Parathyroid adenoma (tissue), 2 donors: ENCODE measurements around the gene RPL22.

ENCODE experiments used
- H2AFZ ChIP-seq: fragments of 300-600 bp; sonication (generic); one replicate; pipeline ENCODE4 v1.7.0; 2017; ENCODE audit warnings: antibody characterized with exemption, mild to moderate bottlenecking
- H3K27ac ChIP-seq: fragments of 300-600 bp; sonication (generic); one replicate; pipeline ENCODE4 v1.7.0; 2017
- H3K27me3 ChIP-seq: fragments of 300-600 bp; sonication (generic); one replicate; pipeline ENCODE4 v1.7.0; 2017; ENCODE audit warnings: low read length; ENCODE audit not compliant: control insufficient read depth, insufficient read depth
- H3K36me3 ChIP-seq: fragments of 300-600 bp; sonication (generic); one replicate; pipeline ENCODE4 v1.7.0; 2017; ENCODE audit warnings: low read length; ENCODE audit not compliant: control insufficient read depth, insufficient read depth
- H3K4me1 ChIP-seq: fragments of 300-600 bp; sonication (generic); one replicate; pipeline ENCODE4 v1.7.0; 2017; ENCODE audit warnings: control low read depth
- H3K4me2 ChIP-seq: fragments of 300-600 bp; sonication (generic); one replicate; pipeline ENCODE4 v1.7.0; 2017; ENCODE audit warnings: low read length
- H3K4me3 ChIP-seq: fragments of 300-600 bp; sonication (generic); one replicate; pipeline ENCODE4 v1.7.0; 2017; ENCODE audit warnings: low read depth, low read length
- H3K79me2 ChIP-seq: fragments of 300-600 bp; sonication (generic); one replicate; pipeline ENCODE4 v1.7.0; 2017; ENCODE audit warnings: control low read depth
- H3K9ac ChIP-seq: fragments of 300-600 bp; sonication (generic); one replicate; pipeline ENCODE4 v1.7.0; 2017; ENCODE audit warnings: mild to moderate bottlenecking
- H3K9me3 ChIP-seq: fragments of 300-600 bp; sonication (generic); one replicate; pipeline ENCODE4 v1.7.0; 2017; ENCODE audit warnings: low read length; ENCODE audit not compliant: control insufficient read depth
- TF ChIP-seq, protein P1 (sequence below): fragments of 300-600 bp; sonication (generic); IDR thresholded peaks from one replicate; pipeline ENCODE4 v1.7.0; 2017; ENCODE audit warnings: antibody characterized with exemption, mild to moderate bottlenecking
- donor health status: primary hyperparathyroidism.

RPL22 gene

DNA sequence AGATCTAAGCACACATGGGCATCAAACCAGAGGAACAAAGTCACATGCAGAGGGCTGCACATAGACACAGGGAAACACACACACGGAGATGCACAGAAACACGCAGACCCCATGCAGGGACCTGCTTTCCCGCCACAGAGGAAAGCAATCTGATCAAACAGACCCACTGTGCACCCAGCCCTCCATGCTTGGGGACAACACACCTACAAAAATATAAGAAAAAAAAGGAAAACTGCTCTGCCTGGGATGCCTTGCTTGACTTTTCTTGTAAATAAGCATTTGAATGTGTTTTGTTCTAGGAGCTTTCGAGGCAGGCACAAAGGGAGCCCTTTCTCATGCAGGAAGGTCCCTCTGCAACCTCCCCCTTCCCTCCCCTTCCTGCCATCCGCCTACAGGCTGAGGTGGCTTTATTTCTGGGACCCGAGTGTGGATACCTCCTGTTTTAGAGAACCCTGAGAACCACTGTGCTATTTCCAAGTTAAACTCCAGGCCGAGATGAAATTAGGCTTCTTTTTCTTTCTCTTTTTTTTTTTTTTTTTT lies 39.9 kb upstream of the RPL22 start:
- Histone ChIP-seq H3K36me3 (no peaks in the 10 kb centered on the region), H3K4me2 (no peak overlapping the region), H2AFZ (no peak overlapping the region), H3K4me1 (no peaks in the 10 kb centered on the region), H3K9me3 (no peaks in the 10 kb centered on the region), H3K9ac (no peak overlapping the region), H3K27ac (no peak overlapping the region), H3K79me2 (no peaks in the 10 kb centered on the region), H3K27me3 (peaks cover 9% of the 10 kb centered on the region), H3K4me3 (no peak overlapping the region)
- TF ChIP-seq, protein P1, sequence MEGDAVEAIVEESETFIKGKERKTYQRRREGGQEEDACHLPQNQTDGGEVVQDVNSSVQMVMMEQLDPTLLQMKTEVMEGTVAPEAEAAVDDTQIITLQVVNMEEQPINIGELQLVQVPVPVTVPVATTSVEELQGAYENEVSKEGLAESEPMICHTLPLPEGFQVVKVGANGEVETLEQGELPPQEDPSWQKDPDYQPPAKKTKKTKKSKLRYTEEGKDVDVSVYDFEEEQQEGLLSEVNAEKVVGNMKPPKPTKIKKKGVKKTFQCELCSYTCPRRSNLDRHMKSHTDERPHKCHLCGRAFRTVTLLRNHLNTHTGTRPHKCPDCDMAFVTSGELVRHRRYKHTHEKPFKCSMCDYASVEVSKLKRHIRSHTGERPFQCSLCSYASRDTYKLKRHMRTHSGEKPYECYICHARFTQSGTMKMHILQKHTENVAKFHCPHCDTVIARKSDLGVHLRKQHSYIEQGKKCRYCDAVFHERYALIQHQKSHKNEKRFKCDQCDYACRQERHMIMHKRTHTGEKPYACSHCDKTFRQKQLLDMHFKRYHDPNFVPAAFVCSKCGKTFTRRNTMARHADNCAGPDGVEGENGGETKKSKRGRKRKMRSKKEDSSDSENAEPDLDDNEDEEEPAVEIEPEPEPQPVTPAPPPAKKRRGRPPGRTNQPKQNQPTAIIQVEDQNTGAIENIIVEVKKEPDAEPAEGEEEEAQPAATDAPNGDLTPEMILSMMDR, result no peak

DNA sequence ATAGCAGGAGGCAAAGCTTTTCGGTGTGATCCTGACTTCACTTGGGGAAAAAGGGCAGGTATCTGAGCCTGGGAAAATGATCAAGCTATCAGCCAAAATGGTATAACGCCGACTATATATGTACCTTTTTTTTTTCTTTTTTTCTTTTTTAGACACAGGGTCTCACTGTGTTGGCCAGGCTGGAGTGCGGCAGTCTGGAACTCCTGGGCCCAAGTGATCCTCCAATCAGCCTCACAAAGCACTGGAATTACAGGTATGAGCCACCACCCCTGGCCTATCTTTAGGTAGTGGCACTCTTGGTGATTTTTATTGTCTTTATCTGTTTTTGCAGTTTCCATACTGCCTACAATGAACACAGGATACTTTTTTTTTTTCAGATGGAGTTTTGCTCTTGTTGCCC lies 37.7 kb upstream of the RPL22 start:
- H3K27ac ChIP-seq, result no peak overlapping the region
- no peak overlapping the region for H2AFZ ChIP-seq
- no peak overlapping the region for H3K4me2 ChIP-seq
- TF ChIP-seq, protein P1, result no peak
- H3K79me2 ChIP-seq, result peaks cover 3% of the 10 kb centered on the region
- no peak overlapping the region for H3K9ac ChIP-seq
- H3K4me1 ChIP-seq, result no peaks in the 10 kb centered on the region
- peaks cover 8% of the 10 kb centered on the region for H3K27me3 ChIP-seq
- H3K36me3 ChIP-seq, result no peaks in the 10 kb centered on the region
- no peaks in the 10 kb centered on the region for H3K9me3 ChIP-seq
- H3K4me3 ChIP-seq, result no peak overlapping the region

DNA sequence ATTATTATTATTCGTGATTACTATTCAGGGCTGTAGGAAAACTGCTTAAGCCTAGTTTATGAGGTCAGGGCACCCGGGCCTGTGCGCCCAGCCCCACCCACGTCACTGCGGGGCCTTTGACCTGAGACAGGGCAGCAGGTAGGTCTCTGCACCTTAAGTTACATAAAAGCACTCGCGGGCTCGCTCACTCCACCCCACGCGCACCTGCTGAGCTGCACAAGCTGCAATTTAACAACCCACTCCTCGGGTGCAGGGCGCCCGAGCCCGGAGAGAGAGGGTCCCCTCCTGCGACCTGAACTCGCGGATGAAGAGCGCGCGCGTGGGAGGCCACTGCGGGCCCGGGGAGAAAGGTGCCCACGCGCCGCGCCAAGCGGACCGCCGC lies 35.9 kb upstream of the RPL22 start:
- Histone ChIP-seq H3K4me2 (peak overlapping the region; percentile 76), H3K4me3 (peak overlapping the region; percentile 64), H3K9ac (no peak overlapping the region), H3K27me3 (no peaks in the 10 kb centered on the region), H3K36me3 (no peaks in the 10 kb centered on the region), H3K4me1 (no peaks in the 10 kb centered on the region), H3K9me3 (no peaks in the 10 kb centered on the region), H3K79me2 (peaks cover 3% of the 10 kb centered on the region), H2AFZ (peak overlapping the region; percentile 38), H3K27ac (no peak overlapping the region)
- TF ChIP-seq, protein P1, result no peak

DNA sequence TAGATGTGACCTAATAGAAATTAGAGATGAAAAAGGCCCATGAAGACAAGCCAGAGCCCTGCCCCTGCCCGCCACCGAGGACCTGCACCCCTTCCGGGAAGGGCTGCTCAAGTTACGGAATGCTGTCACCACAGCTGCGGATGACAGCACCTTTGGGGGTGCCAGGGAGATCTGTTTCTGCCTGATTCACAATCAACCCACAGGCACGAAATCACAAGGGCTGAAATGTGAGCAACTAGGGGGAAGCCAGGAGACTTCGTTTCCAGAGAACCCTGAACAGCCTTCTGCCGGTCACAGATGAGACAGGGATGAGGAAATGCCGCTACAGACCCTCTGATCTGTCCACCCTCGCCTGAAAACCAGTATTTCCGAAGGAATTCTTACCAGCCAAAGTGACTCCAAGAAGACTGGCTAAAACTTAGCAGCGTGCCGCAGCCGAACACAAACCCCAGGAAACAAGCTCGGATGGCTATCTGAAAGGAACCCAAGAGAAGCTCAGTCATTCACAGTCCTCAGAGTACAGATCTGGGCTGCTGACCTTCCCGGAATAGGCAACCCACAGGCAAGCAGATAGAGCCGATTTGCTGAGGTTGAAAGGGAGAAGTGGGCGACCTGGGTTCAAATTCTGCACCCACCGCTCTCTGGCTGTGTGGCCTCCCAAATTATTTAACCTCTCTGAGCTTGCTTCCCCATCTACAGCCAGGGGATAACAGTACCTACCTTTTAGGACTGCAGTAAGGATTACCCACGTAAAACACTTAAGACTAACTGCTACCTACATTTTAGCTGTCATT lies 35.3 kb upstream of the RPL22 start:
- no peaks in the 10 kb centered on the region for H3K36me3 ChIP-seq
- H3K9me3 ChIP-seq, result no peaks in the 10 kb centered on the region
- H3K9ac ChIP-seq, result no peak overlapping the region
- TF ChIP-seq, protein P1, result no peak
- H3K27me3 ChIP-seq, result no peaks in the 10 kb centered on the region
- H3K79me2 ChIP-seq, result peaks cover 3% of the 10 kb centered on the region
- H3K4me2 ChIP-seq, result peak overlapping the region; percentile 76
- H3K4me3 ChIP-seq, result peak overlapping the region; percentile 64
- no peak overlapping the region for H2AFZ ChIP-seq
- no peaks in the 10 kb centered on the region for H3K4me1 ChIP-seq
- H3K27ac ChIP-seq, result no peak overlapping the region

DNA sequence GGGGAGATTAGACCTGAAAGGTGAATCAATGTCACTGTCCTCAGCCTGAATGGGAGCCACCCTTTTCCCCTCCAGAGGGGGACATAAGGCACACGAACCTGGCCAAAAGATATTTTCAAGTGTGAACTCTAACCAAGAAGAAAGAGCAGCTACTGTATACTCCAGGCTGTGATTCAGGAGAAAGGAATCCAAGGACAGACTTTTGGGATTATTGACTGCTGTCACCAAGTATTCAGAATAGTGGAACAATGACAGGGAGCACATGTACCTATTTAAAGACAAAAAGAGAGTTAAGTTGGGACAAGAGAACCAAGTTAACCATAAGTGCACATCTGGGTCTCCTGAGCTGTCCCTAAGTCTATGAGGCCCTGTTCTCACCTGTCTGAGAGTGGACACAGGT lies 34.0 kb upstream of the RPL22 start:
- H3K27me3 ChIP-seq, result no peaks in the 10 kb centered on the region
- no peaks in the 10 kb centered on the region for H3K9me3 ChIP-seq
- H3K27ac ChIP-seq, result no peak overlapping the region
- H3K4me2 ChIP-seq, result no peak overlapping the region
- peaks cover 3% of the 10 kb centered on the region for H3K79me2 ChIP-seq
- H2AFZ ChIP-seq, result no peak overlapping the region
- no peaks in the 10 kb centered on the region for H3K4me1 ChIP-seq
- H3K9ac ChIP-seq, result no peak overlapping the region
- TF ChIP-seq, protein P1, result no peak
- H3K36me3 ChIP-seq, result no peaks in the 10 kb centered on the region
- H3K4me3 ChIP-seq, result no peak overlapping the region
